ENCODE results near the gene VTN.

Gene VTN

GRCh38 chr17:28367641-28368305, 2.3 kb downstream of the VTN start:
- no peak for DNase-seq

GRCh38 chr17:28366605-28367004, 3.5 kb downstream of the VTN start:
- no peak for DNase-seq

- peak; percentile 81 for DNase-seq
Observed at GRCh38 chr17:28365487-28365886, 4.6 kb downstream of the VTN start.

- no peak for DNase-seq
Observed at GRCh38 chr17:28364665-28365363, 5.3 kb downstream of the VTN start, which contains the start of gene SEBOX. Gene SEBOX, minus strand, starts transcription at chr17:28365199. Its CDS starts 48 bp downstream, at chr17:28365151.

- no peak for DNase-seq
Observed at GRCh38 chr17:28363776-28364650, 6.1 kb downstream of the VTN start.

GRCh38 chr17:28363186-28363585, 6.9 kb downstream of the VTN start:
- DNase-seq: peak; percentile 84

GRCh38 chr17:28357901-28358197, 12.3 kb downstream of the VTN start:
- DNase-seq: peak; percentile 52

GRCh38 chr17:28357061-28357900, 12.8 kb downstream of the VTN start, which contains the start of gene POLDIP2:
Gene POLDIP2, minus strand, starts transcription at chr17:28357527. Its CDS starts 79 bp downstream, at chr17:28357448.
- DNase-seq: peak; percentile 97

- DNase-seq: no peak
Observed at GRCh38 chr17:28350271-28350670, 19.8 kb downstream of the VTN start.

GRCh38 chr17:28348979-28349378, 21.1 kb downstream of the VTN start:
- DNase-seq: no peak

- DNase-seq: no peak
Observed at GRCh38 chr17:28347261-28347891, 22.7 kb downstream of the VTN start.

- DNase-seq: peak; percentile 28
Observed at GRCh38 chr17:28346746-28347246, 23.3 kb downstream of the VTN start.

GRCh38 chr17:28346199-28346580, 23.9 kb downstream of the VTN start:
- DNase-seq: no peak

GRCh38 chr17:28345419-28346198, 24.5 kb downstream of the VTN start:
- DNase-seq: no peak

GRCh38 chr17:28344435-28344901, 25.6 kb downstream of the VTN start:
- DNase-seq: no peak

- no peak for DNase-seq
Observed at GRCh38 chr17:28344011-28344410, 26.1 kb downstream of the VTN start.

GRCh38 chr17:28343491-28343932, 26.6 kb downstream of the VTN start:
- no peak for DNase-seq

GRCh38 chr17:28342313-28342712, 27.8 kb downstream of the VTN start:
- DNase-seq: no peak

- DNase-seq: no peak
Observed at GRCh38 chr17:28341516-28341915, 28.6 kb downstream of the VTN start.

GRCh38 chr17:28340374-28340773, 29.7 kb downstream of the VTN start:
- DNase-seq: no peak

- no peak for DNase-seq
Observed at GRCh38 chr17:28339431-28339830, 30.7 kb downstream of the VTN start.
